ENCODE results near the gene MAP3K3. TPM values are rescaled to one million over a fixed set of nuclear protein-coding genes. Genes with fewer than 3 reads are reported as not detected.

The MAP3K3 gene
- total and polyA plus RNA-seq, 2 experiments from 2014 or later: 6.1 to 24.6 TPM

DNA sequence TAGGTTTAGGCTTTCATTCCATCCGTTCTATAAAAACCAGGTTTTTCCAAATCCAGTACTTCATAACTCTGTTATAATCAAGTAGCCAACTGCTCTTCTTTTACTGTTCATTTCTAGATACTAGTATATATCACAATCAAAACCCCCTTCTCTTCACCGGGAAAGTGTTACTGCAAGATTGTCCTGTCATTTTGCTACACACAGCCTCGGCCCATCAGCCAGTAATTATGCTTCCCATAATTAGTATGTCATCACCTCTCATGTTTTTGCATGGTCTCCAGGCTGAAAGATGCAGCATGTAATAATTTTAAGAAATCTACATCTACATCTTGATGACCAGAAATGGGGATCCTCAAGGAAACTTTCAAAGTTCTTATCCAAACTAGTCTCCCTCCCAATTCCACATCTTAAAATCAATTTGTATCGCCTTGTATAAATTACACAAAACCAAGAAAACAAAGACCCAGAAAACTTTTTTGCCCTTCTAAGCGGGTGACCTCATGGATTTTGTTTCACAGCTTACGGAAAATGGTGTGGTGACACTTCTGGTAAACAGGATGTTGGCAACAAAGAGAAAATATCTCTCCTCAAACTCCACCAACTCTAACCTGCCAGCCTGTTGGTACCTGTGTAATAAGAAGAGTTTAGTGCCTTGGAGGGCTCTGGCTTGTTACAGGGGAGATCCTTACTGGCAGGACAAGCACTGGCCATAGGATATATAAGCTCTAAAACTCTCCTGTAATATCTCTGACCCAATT lies 12.2 kb upstream of the MAP3K3 start:
- Mint-ChIP-seq H3K27me3 (ENCODE audit: insufficient read depth, low read depth, poor library complexity) (no peaks in the 10 kb centered on the region), H3K9me3 (no peaks in the 10 kb centered on the region), H3K27ac (no peak overlapping the region), H3K4me1 (no peaks in the 10 kb centered on the region), H3K4me3 (no peak overlapping the region), H3K36me3 (ENCODE audit: low read depth) (peaks cover 44% of the 10 kb centered on the region)
- H3K36me3 ChIP-seq (ENCODE audit: insufficient read depth): 0 out of 2 replicates have a peak, but pooled peaks cover 6% of the 10 kb centered on the region
- H3K4me3 ChIP-seq: no peak overlapping the region
- H3K27me3 ChIP-seq (ENCODE audit: insufficient read depth): no peaks in the 10 kb centered on the region
- no peak overlapping the region for H3K4me2 ChIP-seq
- H3K4me1 ChIP-seq (ENCODE audit: insufficient read depth): no peaks in the 10 kb centered on the region
- H4K20me1 ChIP-seq (replicated peaks; ENCODE audit: insufficient read depth): no peaks in the 10 kb centered on the region
- no peaks in the 10 kb centered on the region for H3K9me2 ChIP-seq (ENCODE audit: insufficient read depth)
- H3K27ac ChIP-seq (ENCODE audit: low read depth): no peak overlapping the region
- no peak overlapping the region for H2AFZ ChIP-seq
- H3F3A ChIP-seq (replicated peaks; ENCODE audit: low read depth): 0 out of 2 replicates have a peak, but pooled peaks cover 3% of the 10 kb centered on the region
- H3K79me2 ChIP-seq (replicated peaks; ENCODE audit: insufficient read depth): no peaks in the 10 kb centered on the region
- TF ChIP-seq CTCF (conservative IDR thresholded peaks at IDR 0.05; ENCODE audit: low read depth in 2 of 2): no peak
- ATAC-seq: no peak
- no peak for DNase-seq (ENCODE audit: low spot score)

DNA sequence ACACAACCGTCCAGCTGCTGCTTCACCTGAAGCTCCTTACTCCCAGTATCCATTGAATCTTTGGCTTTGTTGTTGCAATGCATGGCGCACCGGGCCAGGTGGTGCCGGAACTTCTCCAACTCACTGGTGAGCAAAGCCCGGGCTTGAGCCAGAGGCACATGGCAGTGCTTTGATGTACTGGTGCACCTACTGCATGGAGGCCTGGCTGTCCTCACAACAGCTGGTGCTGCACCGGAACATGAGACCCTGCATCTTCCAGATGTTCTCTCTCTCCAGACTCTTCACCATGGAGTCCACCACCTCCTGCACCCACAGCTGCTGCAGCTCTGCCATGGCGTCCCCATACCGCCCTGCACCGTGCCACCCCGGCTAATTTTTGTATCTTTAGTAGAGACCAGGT lies 11.4 kb upstream of the MAP3K3 start:
- Histone ChIP-seq H3K27ac (ENCODE audit: low read depth) (no peak overlapping the region), H3K4me2 (no peak overlapping the region), H3K79me2 (replicated peaks; ENCODE audit: insufficient read depth) (no peaks in the 10 kb centered on the region), H3K27me3 (ENCODE audit: insufficient read depth) (no peaks in the 10 kb centered on the region), H2AFZ (no peak overlapping the region), H4K20me1 (replicated peaks; ENCODE audit: insufficient read depth) (no peaks in the 10 kb centered on the region), H3K4me3 (no peak overlapping the region), H3K4me1 (ENCODE audit: insufficient read depth) (no peaks in the 10 kb centered on the region), H3K9me2 (ENCODE audit: insufficient read depth) (no peaks in the 10 kb centered on the region), H3K36me3 (ENCODE audit: insufficient read depth) (0 out of 2 replicates have a peak, but pooled peaks cover 6% of the 10 kb centered on the region), H3F3A (replicated peaks; ENCODE audit: low read depth) (0 out of 2 replicates have a peak, but pooled peaks cover 3% of the 10 kb centered on the region)
- H3K9me3 Mint-ChIP-seq: no peaks in the 10 kb centered on the region
- H3K27me3 Mint-ChIP-seq (ENCODE audit: insufficient read depth, low read depth, poor library complexity): no peaks in the 10 kb centered on the region
- H3K4me1 Mint-ChIP-seq: no peaks in the 10 kb centered on the region
- no peak overlapping the region for H3K4me3 Mint-ChIP-seq
- ATAC-seq (no peak), DNase-seq (ENCODE audit: low spot score) (no peak)
- H3K36me3 Mint-ChIP-seq (ENCODE audit: low read depth): peaks cover 38% of the 10 kb centered on the region
- no peak overlapping the region for H3K27ac Mint-ChIP-seq
- TF ChIP-seq STAT1 (IDR thresholded peaks at IDR 0.05; ENCODE audit: unreplicated experiment) (no peak), CTCF (conservative IDR thresholded peaks at IDR 0.05; ENCODE audit: low read depth in 2 of 2) (no peak), ZNF114 (CRISPR knock-in tag; IDR thresholded peaks at IDR 0.05) (no peak)

- no peak overlapping the region for H3K4me3 ChIP-seq
- H3K79me2 ChIP-seq (replicated peaks; ENCODE audit: insufficient read depth): no peaks in the 10 kb centered on the region
- H3K4me2 ChIP-seq: no peak overlapping the region
- H3K4me1 ChIP-seq (ENCODE audit: insufficient read depth): no peaks in the 10 kb centered on the region
- no peak overlapping the region for H3K27ac ChIP-seq (ENCODE audit: low read depth)
- H3K27me3 ChIP-seq (ENCODE audit: insufficient read depth): no peaks in the 10 kb centered on the region
- ATAC-seq: peak; percentile 54
- DNase-seq (ENCODE audit: low spot score): no peak
- no peak overlapping the region for H2AFZ ChIP-seq
- H3K27ac Mint-ChIP-seq: no peak overlapping the region
- H3K9me2 ChIP-seq (ENCODE audit: insufficient read depth): no peaks in the 10 kb centered on the region
- no peaks in the 10 kb centered on the region for H3K9me3 Mint-ChIP-seq
- H3F3A ChIP-seq (replicated peaks; ENCODE audit: low read depth): 0 out of 2 replicates have a peak, but pooled peaks cover 3% of the 10 kb centered on the region
- H3K4me1 Mint-ChIP-seq: no peaks in the 10 kb centered on the region
- H3K27me3 Mint-ChIP-seq (ENCODE audit: insufficient read depth, low read depth, poor library complexity): peaks cover 3% of the 10 kb centered on the region
- no peaks in the 10 kb centered on the region for H4K20me1 ChIP-seq (replicated peaks; ENCODE audit: insufficient read depth)
- H3K4me3 Mint-ChIP-seq: no peak overlapping the region
- H3K36me3 Mint-ChIP-seq (ENCODE audit: low read depth): peaks cover 33% of the 10 kb centered on the region
- H3K36me3 ChIP-seq (ENCODE audit: insufficient read depth): 0 out of 2 replicates have a peak, but pooled peaks cover 6% of the 10 kb centered on the region
- TF ChIP-seq EZH2 (IDR thresholded peaks at IDR 0.05; ENCODE audit: low read depth, unreplicated experiment): no peak
- TF ChIP-seq EZH2phosphoT487 (IDR thresholded peaks at IDR 0.05; ENCODE audit: unreplicated experiment): no peak
- TF ChIP-seq CREB1 (CRISPR knock-in tag; IDR thresholded peaks at IDR 0.05; ENCODE audit: low read depth): no peak
- TF ChIP-seq CTCF (conservative IDR thresholded peaks at IDR 0.05; ENCODE audit: low read depth in 2 of 2): no peak
- TF ChIP-seq JUNB (IDR thresholded peaks at IDR 0.05; ENCODE audit: unreplicated experiment): no peak
- TF ChIP-seq NANOG (IDR thresholded peaks at IDR 0.05; ENCODE audit: borderline replicate concordance): no peak
- TF ChIP-seq, protein P1, sequence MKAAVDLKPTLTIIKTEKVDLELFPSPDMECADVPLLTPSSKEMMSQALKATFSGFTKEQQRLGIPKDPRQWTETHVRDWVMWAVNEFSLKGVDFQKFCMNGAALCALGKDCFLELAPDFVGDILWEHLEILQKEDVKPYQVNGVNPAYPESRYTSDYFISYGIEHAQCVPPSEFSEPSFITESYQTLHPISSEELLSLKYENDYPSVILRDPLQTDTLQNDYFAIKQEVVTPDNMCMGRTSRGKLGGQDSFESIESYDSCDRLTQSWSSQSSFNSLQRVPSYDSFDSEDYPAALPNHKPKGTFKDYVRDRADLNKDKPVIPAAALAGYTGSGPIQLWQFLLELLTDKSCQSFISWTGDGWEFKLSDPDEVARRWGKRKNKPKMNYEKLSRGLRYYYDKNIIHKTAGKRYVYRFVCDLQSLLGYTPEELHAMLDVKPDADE (IDR thresholded peaks at IDR 0.05): no peak
- TF ChIP-seq POLR2AphosphoS5 (IDR thresholded peaks at IDR 0.05; ENCODE audit: low read depth): no peak
- no peak for TF ChIP-seq STAT1 (IDR thresholded peaks at IDR 0.05; ENCODE audit: unreplicated experiment)
Measured at GRCh38 chr17:63611354-63611753, 10.9 kb upstream of the MAP3K3 start.
